Endothelial cell of umbilical vein (primary cell): ENCODE measurements around the gene NCKAP5. TPM values are rescaled to one million over a fixed set of nuclear protein-coding genes. Genes with fewer than 3 reads are reported as not detected.

ENCODE experiments used
- BruUV-seq: library from RNA; stranded (reverse); fragments of 400-500 nt; replicated peaks from 2 replicates; lab custom pipeline; 2021; lab: Mats Ljungman, UMichigan
- CTCF ChIA-PET: fragments of 300-600, 350-600 bp; sonication (Branson Sonifier 250); formaldehyde crosslinking; loops from one replicate; lab custom pipeline; 2021; ENCODE audit warnings: antibody characterized with exemption, inconsistent platforms; lab: Charles Lee
- POLR2A ChIA-PET: fragments of 300-600, 350-600 bp; sonication (Branson Sonifier 250); formaldehyde crosslinking; loops from one replicate; lab custom pipeline; 2021; ENCODE audit warnings: antibody characterized with exemption, inconsistent platforms; lab: Charles Lee
- DNase-seq: peaks from one replicate; pipeline ENCODE4 v3.0.0-alpha.2; 2011; ENCODE audit warnings: low read depth, low spot score
- FAIRE-seq: peaks from 2 replicates; lab custom pipeline; 2011; peaks lifted over from hg19 to GRCh38; lab: Jason Lieb, UNC
- H2AFZ ChIP-seq: 2 replicates; pipeline ENCODE4 v1.6.0; 2012; ENCODE audit warnings: low read depth, low read length, control low read depth, inconsistent platforms
- H3K27ac ChIP-seq: 2 replicates; pipeline ENCODE4 v1.5.1; 2011; ENCODE audit warnings: low read depth, mild to moderate bottlenecking, control low read depth, low read length, moderate library complexity; ENCODE audit not compliant: insufficient read depth
- H3K27me3 ChIP-seq, 2 experiments: 2 replicates each; pipeline versions ENCODE4 v1.6.0 to v1.6.1; 2011; ENCODE audit warnings: low read length in 2 of 2, mixed read lengths in 1 of 2; ENCODE audit not compliant: control insufficient read depth in 2 of 2, insufficient read depth in 2 of 2
- H3K36me3 ChIP-seq, 2 experiments: 2 replicates in 1 of 2; 3 replicates in 1 of 2; pipeline ENCODE4 v1.5.1; 2011; ENCODE audit warnings: low read length in 2 of 2, mild to moderate bottlenecking in 1 of 2, moderate library complexity in 1 of 2; ENCODE audit not compliant: control insufficient read depth in 2 of 2, insufficient read depth in 2 of 2; ENCODE audit errors: extremely low read depth in 1 of 2
- H3K4me1 ChIP-seq: 3 replicates; pipeline ENCODE4 v1.5.1; 2011; ENCODE audit warnings: mild to moderate bottlenecking, low read length; ENCODE audit not compliant: control insufficient read depth, insufficient read depth; ENCODE audit errors: extremely low read depth
- H3K4me2 ChIP-seq: 2 replicates; pipeline ENCODE4 v1.6.1; 2011; ENCODE audit warnings: low read length, control low read depth, mixed read lengths; ENCODE audit not compliant: insufficient read depth
- H3K4me3 ChIP-seq, 3 experiments: fragments of 200-600 bp in 1 of 3; sonication (generic), shearing (Covaris generic) in 1 of 3; replicated peaks in 1 of 3; 2 replicates each; pipeline ENCODE4 v1.5.1; 2011 to 2016; ENCODE audit warnings: control low read depth in 3 of 3, low read length in 3 of 3, mild to moderate bottlenecking in 2 of 3, inconsistent platforms in 1 of 3, low read depth in 1 of 3, moderate library complexity in 1 of 3; ENCODE audit not compliant: insufficient read depth in 1 of 3
- H3K79me2 ChIP-seq: 2 replicates; pipeline ENCODE4 v1.6.0; 2012; ENCODE audit warnings: low read length, inconsistent platforms; ENCODE audit not compliant: control insufficient read depth, insufficient read depth
- H3K9ac ChIP-seq: replicated peaks from 2 replicates; pipeline ENCODE3; 2011; ENCODE audit warnings: low read length, control low read depth; ENCODE audit not compliant: insufficient read depth; ENCODE audit errors: extremely low read depth
- H3K9me1 ChIP-seq: replicated peaks from 3 replicates; pipeline ENCODE4 v1.6.0; 2011; ENCODE audit warnings: mild to moderate bottlenecking, low read length; ENCODE audit not compliant: control insufficient read depth, insufficient read depth; ENCODE audit errors: extremely low read depth
- H3K9me3 ChIP-seq: replicated peaks from 2 replicates; pipeline ENCODE4 v1.5.1; 2012; ENCODE audit warnings: low read length, inconsistent platforms; ENCODE audit not compliant: control insufficient read depth, insufficient read depth
- H4K20me1 ChIP-seq: replicated peaks from 2 replicates; pipeline ENCODE3; 2011; ENCODE audit warnings: mild to moderate bottlenecking, low read length; ENCODE audit not compliant: control insufficient read depth, insufficient read depth; ENCODE audit errors: extremely low read depth
- EZH2 ChIP-seq: IDR thresholded peaks from 2 replicates; pipeline ENCODE4 v1.6.1; 2012; ENCODE audit warnings: borderline replicate concordance, low read depth, mild to moderate bottlenecking, moderate library complexity, low read length, inconsistent platforms; ENCODE audit not compliant: severe bottlenecking
- FOS ChIP-seq: IDR thresholded peaks from 2 replicates; pipeline ENCODE4 v1.6.1; 2011; ENCODE audit warnings: mild to moderate bottlenecking, low read length, moderate library complexity, borderline replicate concordance; ENCODE audit not compliant: insufficient read depth
- GATA2 ChIP-seq: IDR thresholded peaks from 2 replicates; pipeline ENCODE4 v1.7.0; 2011; ENCODE audit warnings: low read depth, mild to moderate bottlenecking, moderate library complexity, mixed read lengths, low read length; ENCODE audit not compliant: insufficient read length, insufficient read depth
- JUN ChIP-seq: IDR thresholded peaks from 2 replicates; pipeline ENCODE4 v1.6.1; 2011; ENCODE audit warnings: borderline replicate concordance, low read depth; ENCODE audit not compliant: insufficient read length, insufficient read depth
- MYC ChIP-seq: IDR thresholded peaks from one replicate; pipeline ENCODE4 v1.6.1; 2011; ENCODE audit warnings: mild to moderate bottlenecking, low read depth, low read length
- POLR2A ChIP-seq: IDR thresholded peaks from 2 replicates; pipeline ENCODE4 v1.6.1; 2012; ENCODE audit warnings: low read depth, mild to moderate bottlenecking, control low read depth, low read length
- POLR2AphosphoS5 ChIP-seq: IDR thresholded peaks from 2 replicates; pipeline ENCODE4 v1.6.1; 2012; ENCODE audit warnings: low read depth, mild to moderate bottlenecking, control low read depth, low read length, moderate library complexity; ENCODE audit not compliant: insufficient read depth
- dilution Hi-C: fragments of 300-500 bp; cut with MboI; formaldehyde crosslinking; loops from one replicate; pipeline ENCODE4 v1.15.0; 2019; ENCODE audit warnings: low sequenced_read_pairs; ENCODE audit not compliant: extremely low pct_ligation_motif_present
- intact Hi-C: fragments of 100-400 bp; cut with micrococcal nuclease; formaldehyde crosslinking; loops from one replicate; pipeline ENCODE4 v1.10.0; 2022
- polyA plus RNA-seq, 4 experiments: library from polyadenylated mRNA; depleted of rRNA in 3 of 4; stranded (reverse) in 3 of 4; unstranded in 1 of 4; fragments of >200 nt; gene quantifications; 2 replicates each; pipeline versions ENCODE4 v1.2.1 to v1.2.3, GENCODE V29; 2011 to 2012; ENCODE audit warnings: missing spikeins in 1 of 4
- total RNA-seq: library from RNA; stranded (reverse); gene quantifications from 2 replicates; pipeline ENCODE4 v1.2.3, GENCODE V29; 2021
- TF ChIP-seq, protein P1 (sequence below): IDR thresholded peaks from 2 replicates; pipeline ENCODE4 v1.6.1; 2011; ENCODE audit not compliant: insufficient read depth, insufficient read length
- TF ChIP-seq, protein P2 (sequence below), 2 donors: IDR thresholded peaks; 1 replicate in 1 of 2; 2 replicates in 1 of 2; pipeline ENCODE4 v1.5.1; 2011; ENCODE audit warnings: low read length in 2 of 2, mild to moderate bottlenecking in 2 of 2, moderate library complexity in 2 of 2, control low read depth in 1 of 2, inconsistent platforms in 1 of 2, low read depth in 1 of 2; ENCODE audit not compliant: insufficient read depth in 1 of 2; ENCODE audit errors: extremely low read depth in 1 of 2

Gene NCKAP5
- total and polyA plus RNA-seq, 2 donors (not counting 3 experiments of a cell fraction or from before 2014, with no cell fraction given), result 0.47 to 3.3 TPM

DNA sequence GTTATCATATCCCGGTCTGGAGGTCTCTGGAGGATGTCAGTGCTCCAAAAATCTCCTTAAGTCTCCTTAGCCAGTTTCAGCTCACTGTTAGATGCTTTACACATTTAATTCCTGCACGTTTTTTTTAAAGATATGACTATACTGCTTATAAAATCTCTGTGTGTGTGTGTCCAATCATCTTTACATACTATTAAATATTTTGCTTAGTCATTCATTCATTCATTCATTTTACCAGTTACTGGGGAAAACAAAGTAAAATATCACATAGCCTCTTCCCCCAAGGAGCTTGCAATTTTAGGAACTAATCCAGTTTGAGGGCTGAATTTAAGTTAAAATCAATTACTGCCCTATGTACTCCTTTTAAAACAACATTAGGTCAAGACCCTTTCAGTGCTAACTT lies 605.1 kb downstream of the NCKAP5 start:
- Histone ChIP-seq H3K36me3 (no peaks in the 10 kb centered on the region), H3K79me2 (no peaks in the 10 kb centered on the region), H3K9me3 (no peaks in the 10 kb centered on the region), H2AFZ (no peak overlapping the region), H3K4me2 (no peak overlapping the region), H3K9me1 (no peaks in the 10 kb centered on the region), H3K4me1 (no peaks in the 10 kb centered on the region), H3K4me3 (no peak overlapping the region), H3K27me3 (no peaks in the 10 kb centered on the region), H3K27ac (no peak overlapping the region), H3K9ac (no peak overlapping the region), H4K20me1 (no peaks in the 10 kb centered on the region)
- TF ChIP-seq MYC (no peak), POLR2A (no peak), POLR2AphosphoS5 (no peak)
- TF ChIP-seq, protein P1, sequence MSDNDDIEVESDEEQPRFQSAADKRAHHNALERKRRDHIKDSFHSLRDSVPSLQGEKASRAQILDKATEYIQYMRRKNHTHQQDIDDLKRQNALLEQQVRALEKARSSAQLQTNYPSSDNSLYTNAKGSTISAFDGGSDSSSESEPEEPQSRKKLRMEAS, result no peak
- ChIA-PET POLR2A (no interaction called here), CTCF (no interaction called here)
- dilution Hi-C loops, result no loop called here
- FAIRE-seq (no peak), DNase-seq (no peak)
- no TSS peak for BruUV-seq
- intact Hi-C loops, result no loop called here

DNA sequence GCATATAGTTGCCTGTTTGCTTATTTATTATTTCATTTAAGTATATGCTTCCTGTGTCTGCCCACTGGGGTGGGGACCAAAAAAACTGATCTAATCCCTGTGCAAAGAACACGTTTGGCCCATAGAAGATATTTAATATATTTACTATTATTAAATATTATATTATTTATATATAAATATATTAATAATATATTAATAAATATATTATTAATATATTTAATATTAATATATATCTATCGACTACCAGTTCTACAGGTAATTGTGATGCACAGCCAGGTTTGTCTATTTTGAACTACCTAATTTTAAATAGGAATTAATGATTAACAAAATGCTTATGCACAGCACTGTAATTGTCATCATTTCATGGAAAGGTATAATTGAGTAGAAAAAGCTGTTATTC lies 609.4 kb downstream of the NCKAP5 start:
- no peak for DNase-seq
- Histone ChIP-seq H3K4me1 (no peaks in the 10 kb centered on the region), H3K9me1 (no peaks in the 10 kb centered on the region), H3K9me3 (no peaks in the 10 kb centered on the region), H3K27ac (no peak overlapping the region), H2AFZ (no peak overlapping the region), H3K79me2 (no peaks in the 10 kb centered on the region), H3K4me3 (no peak overlapping the region), H3K27me3 (no peaks in the 10 kb centered on the region), H3K36me3 (no peaks in the 10 kb centered on the region), H4K20me1 (no peaks in the 10 kb centered on the region), H3K9ac (no peak overlapping the region), H3K4me2 (no peak overlapping the region)
- no peak for FAIRE-seq
- BruUV-seq, result no TSS peak
- POLR2A ChIA-PET, result no interaction called here
- CTCF ChIA-PET, result interaction anchor here (0.8 kb wide), 1 partner anchor 19 kb away, joined by 3 read pairs; no protein-coding TSS in a partner anchor
- dilution Hi-C loops, result no loop called here
- intact Hi-C loops, result no loop called here
- TF ChIP-seq POLR2AphosphoS5 (no peak), EZH2 (no peak), POLR2A (no peak), FOS (no peak), GATA2 (no peak), MYC (no peak), JUN (no peak)
- TF ChIP-seq, protein P1, result no peak
- TF ChIP-seq, protein P2, sequence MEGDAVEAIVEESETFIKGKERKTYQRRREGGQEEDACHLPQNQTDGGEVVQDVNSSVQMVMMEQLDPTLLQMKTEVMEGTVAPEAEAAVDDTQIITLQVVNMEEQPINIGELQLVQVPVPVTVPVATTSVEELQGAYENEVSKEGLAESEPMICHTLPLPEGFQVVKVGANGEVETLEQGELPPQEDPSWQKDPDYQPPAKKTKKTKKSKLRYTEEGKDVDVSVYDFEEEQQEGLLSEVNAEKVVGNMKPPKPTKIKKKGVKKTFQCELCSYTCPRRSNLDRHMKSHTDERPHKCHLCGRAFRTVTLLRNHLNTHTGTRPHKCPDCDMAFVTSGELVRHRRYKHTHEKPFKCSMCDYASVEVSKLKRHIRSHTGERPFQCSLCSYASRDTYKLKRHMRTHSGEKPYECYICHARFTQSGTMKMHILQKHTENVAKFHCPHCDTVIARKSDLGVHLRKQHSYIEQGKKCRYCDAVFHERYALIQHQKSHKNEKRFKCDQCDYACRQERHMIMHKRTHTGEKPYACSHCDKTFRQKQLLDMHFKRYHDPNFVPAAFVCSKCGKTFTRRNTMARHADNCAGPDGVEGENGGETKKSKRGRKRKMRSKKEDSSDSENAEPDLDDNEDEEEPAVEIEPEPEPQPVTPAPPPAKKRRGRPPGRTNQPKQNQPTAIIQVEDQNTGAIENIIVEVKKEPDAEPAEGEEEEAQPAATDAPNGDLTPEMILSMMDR (IDR thresholded peaks at IDR 0.05; ENCODE audit: extremely low read depth in 1 of 2, insufficient read depth in 1 of 2, low read depth in 1 of 2, low read length in 2 of 2), result no peak
